Body of pancreas (tissue), 4 donors: ENCODE measurements around the gene SIGLEC12.

Experiments used
- CTCF ChIP-seq, 7 experiments: fragments of 450-650 bp in 4 of 7; fragments of 200-600 bp in 3 of 7; sonication (generic) in 3 of 7; IDR thresholded peaks; one replicate each; pipeline ENCODE4 v1.5.1; 2016 to 2019; ENCODE audit warnings: antibody characterized with exemption in 7 of 7
- POLR2A ChIP-seq, 3 donors: fragments of 450-650 bp; IDR thresholded peaks; one replicate each; pipeline ENCODE4 v1.6.1; 2016; ENCODE audit warnings: antibody characterized with exemption in 3 of 3, mild to moderate bottlenecking in 2 of 3

- TF ChIP-seq POLR2A (IDR thresholded peaks at IDR 0.05), result no peak
- TF ChIP-seq CTCF (IDR thresholded peaks at IDR 0.05), result no peak
These were observed 6.0 kb upstream of the SIGLEC12 start for GRCh38 chr19:51507640-51508058.
